Karpas-422 (cell line): ENCODE data around the gene ANKRD31. TPM values are rescaled to one million over a fixed set of nuclear protein-coding genes. Genes with fewer than 3 reads are reported as not detected.
"Not testable (repeated sequence)": the region's sequence is repeated elsewhere in the genome, so short reads cannot be mapped to it uniquely, and the experiment has no call there.

Source experiments
- DNase-seq: peaks from one replicate; pipeline ENCODE4 v3.0.0-alpha.2; 2015
- H2AFZ ChIP-seq: fragments of 200-600 bp; sonication (generic); 2 replicates; pipeline ENCODE4 v1.6.1; 2014; ENCODE audit warnings: antibody characterized with exemption, low read length, mixed read lengths
- H3K27ac ChIP-seq: fragments of 200-600 bp; sonication (generic); 2 replicates; pipeline ENCODE4 v1.5.1; 2014; ENCODE audit warnings: mild to moderate bottlenecking, low read length, moderate library complexity
- H3K27me3 ChIP-seq: fragments of 200-600 bp; sonication (generic); 2 replicates; pipeline ENCODE4 v1.6.1; 2014; ENCODE audit warnings: low read length, mixed read lengths
- H3K36me3 ChIP-seq: fragments of 200-600 bp; sonication (generic); 2 replicates; pipeline ENCODE4 v1.6.1; 2014; ENCODE audit warnings: low read length, mixed read lengths; ENCODE audit not compliant: insufficient read depth
- H3K4me1 ChIP-seq: fragments of 200-600 bp; sonication (generic); 2 replicates; pipeline ENCODE4 v1.6.1; 2014; ENCODE audit warnings: mild to moderate bottlenecking, low read length, mixed read lengths
- H3K4me2 ChIP-seq: fragments of 200-600 bp; sonication (generic); 2 replicates; pipeline ENCODE4 v1.6.1; 2014; ENCODE audit warnings: low read length, low read depth, mild to moderate bottlenecking; ENCODE audit not compliant: poor library complexity, severe bottlenecking
- H3K4me3 ChIP-seq: fragments of 200-600 bp; sonication (generic); 2 replicates; pipeline ENCODE4 v1.5.1; 2014; ENCODE audit warnings: mild to moderate bottlenecking, antibody characterized with exemption, low read length, mixed read lengths
- H3K79me2 ChIP-seq: fragments of 200-600 bp; sonication (generic); 2 replicates; pipeline ENCODE4 v1.6.1; 2014; ENCODE audit warnings: mild to moderate bottlenecking, low read length, mixed read lengths
- H3K9ac ChIP-seq: fragments of 200-600 bp; sonication (generic); 2 replicates; pipeline ENCODE4 v1.6.0; 2014; ENCODE audit warnings: low read length
- H3K9me2 ChIP-seq: fragments of 200-600 bp; sonication (generic), shearing (Covaris generic); replicated peaks from 2 replicates; pipeline ENCODE4 v1.6.0; 2014; ENCODE audit warnings: mild to moderate bottlenecking, low read length, moderate library complexity; ENCODE audit not compliant: insufficient read depth
- H3K9me3 ChIP-seq: fragments of 300-700, 200-600 bp; sonication (generic); 2 replicates; pipeline ENCODE4 v1.6.1; 2014; ENCODE audit warnings: low read length, mixed read lengths
- H4K20me1 ChIP-seq: fragments of 200-600 bp; sonication (generic); 2 replicates; pipeline ENCODE4 v1.6.1; 2014; ENCODE audit warnings: mild to moderate bottlenecking, antibody characterized with exemption, low read length, low read depth; ENCODE audit not compliant: insufficient read depth
- total RNA-seq: library from RNA; depleted of rRNA; stranded (reverse); fragments of >200 nt; shearing (Covaris generic); gene quantifications from 2 replicates; pipeline ENCODE4 v1.2.3, GENCODE V29; 2014; ENCODE audit warnings: low replicate concordance

ANKRD31 gene
- total RNA-seq, 1 experiment from 2014 or later, result 0.30 TPM

DNA sequence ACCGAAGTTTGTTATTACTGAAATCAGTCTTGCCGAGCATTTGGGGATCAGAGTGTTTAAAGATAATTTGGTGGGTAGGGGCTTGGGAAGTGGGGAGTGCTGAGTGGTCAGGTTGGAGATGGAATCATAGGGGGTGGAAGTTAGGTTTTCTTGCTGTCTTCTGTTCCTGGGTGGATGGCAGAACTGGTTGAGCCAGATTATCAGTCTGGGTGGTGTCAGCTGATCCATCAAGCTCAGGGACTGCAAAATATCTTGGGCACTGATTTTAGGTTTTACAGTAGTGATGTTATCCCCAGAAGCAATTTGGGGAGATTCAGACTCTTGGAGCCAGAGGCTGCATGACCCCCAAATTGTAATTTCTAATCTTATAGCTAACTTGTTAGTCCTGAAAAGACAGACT, 5.4 kb upstream of the ANKRD31 start:
- no peak overlapping the region for H3K4me2 ChIP-seq
- H3K9me2 ChIP-seq, result no peaks in the 10 kb centered on the region
- no peaks in the 10 kb centered on the region for H3K27me3 ChIP-seq
- no peak overlapping the region for H3K27ac ChIP-seq
- H3K79me2 ChIP-seq, result no peaks in the 10 kb centered on the region
- peaks cover 6% of the 10 kb centered on the region for H3K4me1 ChIP-seq
- H2AFZ ChIP-seq, result no peak overlapping the region
- no peak for DNase-seq
- no peak overlapping the region for H3K4me3 ChIP-seq
- no peaks in the 10 kb centered on the region for H3K36me3 ChIP-seq
- no peak overlapping the region for H3K9ac ChIP-seq
- H3K9me3 ChIP-seq, result no peaks in the 10 kb centered on the region
- no peaks in the 10 kb centered on the region for H4K20me1 ChIP-seq

DNA sequence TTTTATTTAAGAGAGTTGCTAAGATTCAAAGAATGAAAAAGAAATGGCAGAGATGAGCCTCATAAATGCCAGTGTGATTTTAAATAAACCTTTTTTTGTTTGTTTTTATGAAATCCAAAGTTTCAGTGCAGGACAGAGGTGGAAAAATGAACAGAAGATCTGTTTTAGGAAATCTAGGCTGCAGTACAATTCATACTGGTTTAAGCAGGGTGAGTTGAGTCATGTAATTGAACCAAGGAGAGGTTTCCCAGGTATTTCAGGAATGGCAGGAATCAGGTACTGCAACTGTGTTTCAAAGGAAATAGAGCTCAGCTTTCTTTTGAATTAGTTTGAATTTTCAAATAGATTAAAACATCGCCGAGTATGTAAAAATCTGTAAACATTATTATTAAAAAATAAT, 3.0 kb upstream of the ANKRD31 start:
- no peak overlapping the region for H3K9ac ChIP-seq
- no peaks in the 10 kb centered on the region for H3K9me3 ChIP-seq
- H3K4me1 ChIP-seq, result peaks cover 16% of the 10 kb centered on the region
- no peak overlapping the region for H3K4me3 ChIP-seq
- no peaks in the 10 kb centered on the region for H3K79me2 ChIP-seq
- no peak overlapping the region for H3K4me2 ChIP-seq
- H3K36me3 ChIP-seq, result no peaks in the 10 kb centered on the region
- no peaks in the 10 kb centered on the region for H3K27me3 ChIP-seq
- H3K9me2 ChIP-seq, result no peaks in the 10 kb centered on the region
- no peaks in the 10 kb centered on the region for H4K20me1 ChIP-seq
- H3K27ac ChIP-seq, result no peak overlapping the region
- no peak overlapping the region for H2AFZ ChIP-seq
- DNase-seq, result no peak

DNA sequence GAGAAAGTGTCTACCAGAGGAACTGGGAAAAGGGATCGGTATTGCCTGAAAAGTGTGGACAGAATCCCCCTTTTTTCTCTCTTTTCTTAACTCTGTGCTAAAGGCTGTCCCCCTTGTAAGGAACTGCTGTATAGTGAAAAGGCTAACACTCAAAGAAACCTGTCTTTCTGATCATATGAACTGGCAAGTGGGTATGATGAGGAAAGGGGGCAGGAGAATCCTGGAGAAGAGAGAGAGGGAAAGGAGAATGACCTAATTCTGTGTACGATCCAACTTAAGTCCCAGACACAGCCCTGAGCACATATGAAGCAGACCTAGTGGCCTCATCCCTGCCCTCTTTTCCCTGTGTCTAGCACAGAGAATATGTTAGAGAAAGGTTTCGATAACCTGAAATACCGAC, 967 bp downstream of the ANKRD31 start:
- Histone ChIP-seq H3K27me3 (no peaks in the 10 kb centered on the region), H3K36me3 (no peaks in the 10 kb centered on the region), H3K9ac (peak overlapping the region; percentile 79), H4K20me1 (no peaks in the 10 kb centered on the region), H3K27ac (no peak overlapping the region), H2AFZ (no peak overlapping the region), H3K9me3 (no peaks in the 10 kb centered on the region), H3K4me1 (peaks cover 16% of the 10 kb centered on the region), H3K4me2 (peak overlapping the region; percentile 99), H3K4me3 (peak overlapping the region; percentile 94), H3K79me2 (no peaks in the 10 kb centered on the region), H3K9me2 (no peaks in the 10 kb centered on the region)
- no peak for DNase-seq

DNA sequence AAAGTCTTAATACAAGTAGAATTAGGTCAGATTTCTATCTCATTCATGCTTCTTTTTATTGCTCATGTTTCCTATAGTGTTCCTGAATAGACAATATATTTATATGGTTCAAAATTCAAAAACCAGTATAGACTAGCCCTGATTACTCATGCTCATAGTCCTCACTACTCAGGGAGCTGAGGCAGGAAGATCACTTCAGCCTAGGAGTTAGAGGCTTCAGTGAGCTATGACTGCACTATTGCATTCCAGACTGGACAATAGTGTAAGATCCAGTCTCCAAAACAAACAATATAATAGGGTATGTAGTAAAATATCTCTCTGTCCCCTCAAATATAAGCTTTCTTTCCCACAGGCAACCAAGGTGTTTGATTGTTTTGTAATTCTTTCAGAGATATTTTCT, 2.4 kb downstream of the ANKRD31 start:
- Histone ChIP-seq H3K9me3 (no peaks in the 10 kb centered on the region), H3K4me3 (no peak overlapping the region), H3K9me2 (no peaks in the 10 kb centered on the region), H3K27ac (no peak overlapping the region), H3K36me3 (no peaks in the 10 kb centered on the region), H2AFZ (no peak overlapping the region), H3K4me2 (no peak overlapping the region), H4K20me1 (no peaks in the 10 kb centered on the region), H3K4me1 (peaks cover 16% of the 10 kb centered on the region), H3K79me2 (no peaks in the 10 kb centered on the region), H3K9ac (no peak overlapping the region), H3K27me3 (no peaks in the 10 kb centered on the region)
- DNase-seq, result no peak

DNA sequence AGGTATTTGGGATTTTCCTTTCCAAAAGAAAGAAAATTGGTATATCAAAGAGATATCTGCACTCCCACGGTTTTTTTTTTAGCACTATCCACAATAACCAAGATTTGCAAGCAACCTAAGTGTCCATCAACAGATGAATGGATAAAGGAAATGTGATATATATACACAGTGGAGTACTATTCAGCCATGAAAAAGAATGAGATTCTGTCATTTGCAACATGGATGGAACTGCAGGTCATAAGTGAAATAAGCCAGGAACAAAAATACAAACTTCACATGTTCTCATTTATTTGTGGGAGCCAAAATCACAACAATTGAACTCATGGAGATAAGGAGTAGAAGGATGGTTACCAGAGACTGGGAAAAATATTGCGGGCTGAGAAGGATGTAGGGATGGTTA, 9.8 kb downstream of the ANKRD31 start:
- no peak overlapping the region for H3K27ac ChIP-seq
- H3K79me2 ChIP-seq, result no peaks in the 10 kb centered on the region
- H2AFZ ChIP-seq, result no peak overlapping the region
- H3K27me3 ChIP-seq, result no peaks in the 10 kb centered on the region
- H3K4me1 ChIP-seq, result no peaks in the 10 kb centered on the region
- H3K9me2 ChIP-seq, result no peaks in the 10 kb centered on the region
- H3K36me3 ChIP-seq, result no peaks in the 10 kb centered on the region
- no peak overlapping the region for H3K4me3 ChIP-seq
- H3K9me3 ChIP-seq, result no peaks in the 10 kb centered on the region
- no peaks in the 10 kb centered on the region for H4K20me1 ChIP-seq
- no peak overlapping the region for H3K9ac ChIP-seq
- H3K4me2 ChIP-seq, result no peak overlapping the region
- DNase-seq, result no peak

DNA sequence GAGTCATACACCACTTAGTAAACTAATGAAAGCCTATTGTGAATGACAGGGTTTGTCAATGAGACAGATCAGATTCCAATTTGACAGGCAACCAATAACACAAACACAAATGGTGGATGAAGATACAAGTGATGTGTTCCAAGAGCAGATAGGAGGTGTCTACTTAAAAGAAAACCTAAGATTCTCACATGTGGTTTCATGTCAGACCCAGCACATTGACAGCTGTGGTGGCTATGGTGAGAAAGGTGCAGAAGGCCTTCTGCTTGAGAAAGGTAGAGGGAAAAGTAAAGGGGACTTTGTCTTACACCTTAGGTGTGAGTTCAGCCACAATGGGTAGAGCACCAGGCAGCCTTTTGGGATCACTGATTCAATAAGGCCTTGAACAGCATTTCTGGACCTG, 11.2 kb downstream of the ANKRD31 start:
- no peak overlapping the region for H2AFZ ChIP-seq
- H3K4me3 ChIP-seq, result no peak overlapping the region
- no peak overlapping the region for H3K27ac ChIP-seq
- no peak for DNase-seq
- no peaks in the 10 kb centered on the region for H3K9me3 ChIP-seq
- no peaks in the 10 kb centered on the region for H3K79me2 ChIP-seq
- no peaks in the 10 kb centered on the region for H3K4me1 ChIP-seq
- H3K9me2 ChIP-seq, result no peaks in the 10 kb centered on the region
- H3K4me2 ChIP-seq, result no peak overlapping the region
- H3K36me3 ChIP-seq, result no peaks in the 10 kb centered on the region
- H3K27me3 ChIP-seq, result no peaks in the 10 kb centered on the region
- H3K9ac ChIP-seq, result no peak overlapping the region
- no peaks in the 10 kb centered on the region for H4K20me1 ChIP-seq

DNA sequence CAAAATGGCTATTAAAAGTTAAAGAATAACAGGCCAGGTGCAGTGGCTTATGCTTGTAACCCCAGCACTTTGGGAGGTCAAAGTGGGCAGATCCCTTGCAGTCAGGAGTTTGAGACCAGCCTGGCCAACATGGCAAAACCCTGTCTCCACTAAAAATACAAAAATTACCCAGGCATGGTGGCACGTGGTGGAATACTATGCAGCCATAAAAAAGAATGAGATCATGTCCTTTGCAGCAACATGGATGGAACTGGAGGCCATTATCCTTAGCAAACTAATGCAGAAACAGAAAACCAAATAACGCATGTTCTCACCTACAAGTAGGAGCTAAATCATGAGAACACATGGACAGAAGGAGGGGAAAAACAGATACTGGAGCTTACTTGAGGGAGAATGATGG, 15.9 kb downstream of the ANKRD31 start:
- not testable (repeated sequence) for DNase-seq, H4K20me1 ChIP-seq, H3K79me2 ChIP-seq, H3K27ac ChIP-seq, H3K4me1 ChIP-seq, H3K4me2 ChIP-seq, H2AFZ ChIP-seq, H3K36me3 ChIP-seq, H3K9ac ChIP-seq, H3K9me2 ChIP-seq, H3K27me3 ChIP-seq, H3K4me3 ChIP-seq, H3K9me3 ChIP-seq

DNA sequence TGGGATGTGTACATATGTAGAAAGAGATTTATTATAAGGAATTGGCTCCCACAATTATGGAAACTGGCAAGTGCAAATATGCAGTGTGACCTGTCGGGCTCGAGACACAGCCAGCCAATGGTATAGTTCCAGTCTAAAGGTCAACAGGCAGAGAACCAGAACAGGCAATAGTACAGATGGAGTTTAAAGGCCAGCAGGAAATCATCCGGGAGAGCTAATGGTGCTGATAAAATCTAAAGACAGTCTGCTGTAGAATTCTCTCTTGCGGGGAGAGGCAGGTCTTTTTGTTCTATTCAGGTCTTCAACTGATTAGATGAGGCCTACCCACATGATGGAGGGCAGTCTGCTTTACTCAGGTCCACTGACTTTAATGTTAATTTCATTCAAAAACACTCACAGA, 21.8 kb downstream of the ANKRD31 start:
- no peaks in the 10 kb centered on the region for H3K9me3 ChIP-seq
- no peaks in the 10 kb centered on the region for H3K4me1 ChIP-seq
- H3K79me2 ChIP-seq, result no peaks in the 10 kb centered on the region
- H3K27ac ChIP-seq, result no peak overlapping the region
- no peak overlapping the region for H3K4me2 ChIP-seq
- H3K27me3 ChIP-seq, result no peaks in the 10 kb centered on the region
- no peaks in the 10 kb centered on the region for H4K20me1 ChIP-seq
- no peak for DNase-seq
- H3K9ac ChIP-seq, result no peak overlapping the region
- no peaks in the 10 kb centered on the region for H3K36me3 ChIP-seq
- no peak overlapping the region for H2AFZ ChIP-seq
- no peak overlapping the region for H3K4me3 ChIP-seq
- no peaks in the 10 kb centered on the region for H3K9me2 ChIP-seq

DNA sequence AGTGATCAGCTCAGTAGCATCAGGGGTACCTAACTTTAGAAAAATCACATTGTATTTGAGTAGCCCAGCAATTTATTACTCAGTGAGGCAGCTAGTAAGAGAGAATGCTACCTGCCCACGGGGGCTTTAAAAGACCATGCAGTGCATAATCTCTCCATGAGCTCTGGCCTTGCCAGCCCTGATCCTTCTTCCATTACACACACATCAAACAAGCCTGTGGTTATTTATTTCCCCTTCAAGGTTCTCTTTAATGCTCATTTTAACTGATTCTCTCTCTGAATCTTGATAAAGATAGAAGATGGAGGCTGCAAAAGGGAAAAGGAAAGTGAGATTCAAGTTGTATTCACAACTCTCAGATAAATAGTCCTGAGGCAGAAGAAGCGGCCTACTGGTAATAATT, 22.3 kb downstream of the ANKRD31 start:
- no peak overlapping the region for H3K4me2 ChIP-seq

More for the DNA sequence above, 22.3 kb downstream of the ANKRD31 start:
- no peaks in the 10 kb centered on the region for H3K27me3 ChIP-seq
- H3K4me1 ChIP-seq, result no peaks in the 10 kb centered on the region
- no peak overlapping the region for H3K27ac ChIP-seq
- H3K9me3 ChIP-seq, result no peaks in the 10 kb centered on the region
- no peak overlapping the region for H3K9ac ChIP-seq
- H3K4me3 ChIP-seq, result no peak overlapping the region
- no peaks in the 10 kb centered on the region for H4K20me1 ChIP-seq
- no peaks in the 10 kb centered on the region for H3K9me2 ChIP-seq
- no peak for DNase-seq
- no peaks in the 10 kb centered on the region for H3K36me3 ChIP-seq
- H3K79me2 ChIP-seq, result no peaks in the 10 kb centered on the region
- no peak overlapping the region for H2AFZ ChIP-seq
